Eye (tissue), 1 donor: Measurements from ENCODE around the gene CAMSAP2.

Experiments used
- DNase-seq: peaks from one replicate; pipeline ENCODE4 v3.0.0-alpha.2; 2015

CAMSAP2 gene

GRCh38 chr1:200885623-200886402 is 147.1 kb downstream of the CAMSAP2 start:
- no peak for DNase-seq

GRCh38 chr1:200886594-200886993 is 147.9 kb downstream of the CAMSAP2 start:
- DNase-seq: no peak

- no peak for DNase-seq
Observed at GRCh38 chr1:200887036-200887435, 148.3 kb downstream of the CAMSAP2 start.

- no peak for DNase-seq
Observed at GRCh38 chr1:200887772-200888348, 149.2 kb downstream of the CAMSAP2 start.

GRCh38 chr1:200888349-200888838 is 149.7 kb downstream of the CAMSAP2 start:
- DNase-seq: no peak

- no peak for DNase-seq
Observed at GRCh38 chr1:200889571-200889970, 150.9 kb downstream of the CAMSAP2 start.

GRCh38 chr1:200890027-200890426 is 151.3 kb downstream of the CAMSAP2 start:
- DNase-seq: no peak

GRCh38 chr1:200890818-200891773 is 152.4 kb downstream of the CAMSAP2 start:
- DNase-seq: peak; percentile 90

GRCh38 chr1:200891774-200892157 is 153.1 kb downstream of the CAMSAP2 start:
- peak; percentile 79 for DNase-seq

- no peak for DNase-seq
Observed at GRCh38 chr1:200892546-200892945, 153.9 kb downstream of the CAMSAP2 start.

- DNase-seq: no peak
Observed at GRCh38 chr1:200892958-200893357, 154.3 kb downstream of the CAMSAP2 start.

GRCh38 chr1:200893411-200893901 is 154.8 kb downstream of the CAMSAP2 start:
- DNase-seq: no peak

- no peak for DNase-seq
Observed at GRCh38 chr1:200894712-200895442, 156.2 kb downstream of the CAMSAP2 start, which contains the start of gene INAVA. INAVA (plus strand) TSS chr1:200894900; CDS start chr1:200898401, 3,501 bp downstream.

GRCh38 chr1:200895443-200895789 is 156.7 kb downstream of the CAMSAP2 start:
- DNase-seq: no peak

- DNase-seq: no peak
Observed at GRCh38 chr1:200895801-200896530, 157.3 kb downstream of the CAMSAP2 start.

- DNase-seq: no peak
Observed at GRCh38 chr1:200896531-200897196, 158.0 kb downstream of the CAMSAP2 start.

- DNase-seq: no peak
Observed at GRCh38 chr1:200897259-200897658, 158.6 kb downstream of the CAMSAP2 start.

- no peak for DNase-seq
Observed at GRCh38 chr1:200899015-200899386, 160.3 kb downstream of the CAMSAP2 start.

- no peak for DNase-seq
Observed at GRCh38 chr1:200899451-200899915, 160.8 kb downstream of the CAMSAP2 start.

- no peak for DNase-seq
Observed at GRCh38 chr1:200899954-200900867, 161.5 kb downstream of the CAMSAP2 start.
